ENCODE data around the gene PPFIA1. TPM values are rescaled to one million over a fixed set of nuclear protein-coding genes. Genes with fewer than 3 reads are reported as not detected.

PPFIA1 gene
- total RNA-seq, 5 donors from 2014 or later (not counting 1 experiment from before 2014, with no cell fraction given) = 41.0 to 50.7 (median 49.6) TPM

- ChIA-PET POLR2A (no interaction called here), CTCF (no interaction called here)
- Histone ChIP-seq H3K27ac (ENCODE audit: low read length) (no peak overlapping the region), H3K9me3 (no peaks in the 10 kb centered on the region), H3K36me3 (ENCODE audit: control insufficient read depth in 2 of 2, extremely low read depth in 1 of 2, insufficient read depth in 1 of 2, low read length in 1 of 2) (no peaks in the 10 kb centered on the region), H3K4me1 (ENCODE audit: control insufficient read depth in 1 of 2, extremely low read depth in 1 of 2, insufficient read depth in 2 of 2, low read length in 2 of 2) (peaks cover 3 to 22% of the 10 kb centered on the region in 2 experiments), H3K4me3 (ENCODE audit: control insufficient read depth in 1 of 2, extremely low read depth in 1 of 2, low read length in 1 of 2) (no peak overlapping the region), H3K27me3 (replicated peaks in 1 of 2; ENCODE audit: control insufficient read depth in 2 of 2, extremely low read depth in 1 of 2, insufficient read depth in 2 of 2, low read length in 1 of 2) (peaks cover 2 to 49% of the 10 kb centered on the region in 2 experiments)
- Mint-ChIP-seq H3K27ac (no peak overlapping the region), H3K36me3 (no peaks in the 10 kb centered on the region), H3K27me3 (peaks cover 11 to 20% of the 10 kb centered on the region in 2 donors), H3K4me3 (peak overlapping the region; percentile 26 to 90 (median 61)), H3K4me1 (peaks cover 12 to 16% (median 13%) of the 10 kb centered on the region in 3 donors), H3K9me3 (no peaks in the 10 kb centered on the region)
- DNase-seq (no peak), ATAC-seq (replicated peaks in 1 of 4) (no peak)
- WGBS (ENCODE audit: insufficient coverage) = 70% methylated on average over 15 of the region's 16 CpGs
Observed at GRCh38 chr11:70399681-70400112, 129.2 kb downstream of the PPFIA1 start.

DNA sequence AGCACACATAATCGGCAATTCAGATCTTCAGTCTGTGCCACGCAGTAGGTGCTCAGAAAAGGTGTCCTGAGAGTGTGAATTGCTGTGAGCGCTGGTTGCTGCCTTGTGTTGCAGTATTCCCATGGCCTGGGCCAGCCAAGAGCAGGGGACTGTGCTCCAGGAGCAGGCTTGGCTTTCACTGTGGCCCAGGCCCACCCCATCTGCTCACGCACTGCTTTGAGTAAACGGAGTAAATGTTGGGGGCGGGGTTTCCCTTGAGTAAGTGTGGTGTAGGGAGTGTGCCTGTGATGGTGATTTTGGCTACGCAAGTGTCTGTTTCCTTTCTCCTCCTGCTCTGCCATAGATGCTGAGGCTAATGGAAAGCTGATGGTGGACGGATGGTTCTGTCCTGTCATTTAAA is 130.2 kb downstream of the PPFIA1 start:
- peaks cover 12 to 16% (median 13%) of the 10 kb centered on the region in 3 donors for H3K4me1 Mint-ChIP-seq
- Histone ChIP-seq H3K9me3 (no peaks in the 10 kb centered on the region), H3K36me3 (ENCODE audit: control insufficient read depth in 2 of 2, extremely low read depth in 1 of 2, insufficient read depth in 1 of 2, low read length in 1 of 2) (no peaks in the 10 kb centered on the region), H3K4me1 (ENCODE audit: control insufficient read depth in 1 of 2, extremely low read depth in 1 of 2, insufficient read depth in 2 of 2, low read length in 2 of 2) (peaks cover 3 to 22% of the 10 kb centered on the region in 2 experiments), H3K27ac (ENCODE audit: low read length) (no peak overlapping the region), H3K4me3 (ENCODE audit: control insufficient read depth in 1 of 2, extremely low read depth in 1 of 2, low read length in 1 of 2) (no peak overlapping the region), H3K27me3 (replicated peaks in 1 of 2; ENCODE audit: control insufficient read depth in 2 of 2, extremely low read depth in 1 of 2, insufficient read depth in 2 of 2, low read length in 1 of 2) (peaks cover 0 to 39% of the 10 kb centered on the region in 2 experiments)
- no peak overlapping the region for H3K27ac Mint-ChIP-seq
- CTCF ChIA-PET = no interaction called here
- 81% methylated on average over 6 of the region's 8 CpGs for WGBS (ENCODE audit: insufficient coverage)
- no peaks in the 10 kb centered on the region for H3K36me3 Mint-ChIP-seq
- DNase-seq = no peak
- POLR2A ChIA-PET = no interaction called here
- no peak for ATAC-seq (replicated peaks in 1 of 4)
- H3K27me3 Mint-ChIP-seq = peaks cover 11 to 16% of the 10 kb centered on the region in 2 donors
- H3K4me3 Mint-ChIP-seq = no peak overlapping the region
- H3K9me3 Mint-ChIP-seq = no peaks in the 10 kb centered on the region

GRCh38 chr11:70402016-70402415 is 131.5 kb downstream of the PPFIA1 start:
- Mint-ChIP-seq H3K36me3 (no peaks in the 10 kb centered on the region), H3K9me3 (no peaks in the 10 kb centered on the region), H3K4me3 (no peak overlapping the region), H3K27me3 (peaks cover 10% of the 10 kb centered on the region in 2 donors), H3K27ac (no peak overlapping the region), H3K4me1 (peaks cover 12 to 16% (median 12%) of the 10 kb centered on the region in 3 donors)
- ATAC-seq (replicated peaks in 1 of 4) = no peak
- POLR2A ChIA-PET = no interaction called here
- H3K27me3 ChIP-seq (replicated peaks in 1 of 2; ENCODE audit: control insufficient read depth in 2 of 2, extremely low read depth in 1 of 2, insufficient read depth in 2 of 2, low read length in 1 of 2) = peaks cover 0 to 26% of the 10 kb centered on the region in 2 experiments
- H3K4me3 ChIP-seq (ENCODE audit: control insufficient read depth in 1 of 2, extremely low read depth in 1 of 2, low read length in 1 of 2) = no peak overlapping the region
- CTCF ChIA-PET = no interaction called here
- DNase-seq = no peak
- no peaks in the 10 kb centered on the region for H3K36me3 ChIP-seq (ENCODE audit: control insufficient read depth in 2 of 2, extremely low read depth in 1 of 2, insufficient read depth in 1 of 2, low read length in 1 of 2)
- 91% methylated on average over 4 of the region's 10 CpGs for WGBS (ENCODE audit: insufficient coverage)
- H3K9me3 ChIP-seq = no peaks in the 10 kb centered on the region
- no peak overlapping the region for H3K27ac ChIP-seq (ENCODE audit: low read length)
- H3K4me1 ChIP-seq (ENCODE audit: control insufficient read depth in 1 of 2, extremely low read depth in 1 of 2, insufficient read depth in 2 of 2, low read length in 2 of 2) = peaks cover 3 to 22% of the 10 kb centered on the region in 2 experiments

GRCh38 chr11:70402685-70403084 is 132.2 kb downstream of the PPFIA1 start:
- ChIA-PET CTCF (no interaction called here), POLR2A (no interaction called here)
- DNase-seq (no peak), ATAC-seq (replicated peaks in 1 of 4) (no peak)
- no peak overlapping the region for H3K4me3 Mint-ChIP-seq
- H3K27ac Mint-ChIP-seq = no peak overlapping the region
- no peak overlapping the region for H3K4me3 ChIP-seq (ENCODE audit: control insufficient read depth in 1 of 2, extremely low read depth in 1 of 2, low read length in 1 of 2)
- H3K36me3 Mint-ChIP-seq = no peaks in the 10 kb centered on the region
- peaks cover 5 to 9% (median 5%) of the 10 kb centered on the region in 3 donors for H3K4me1 Mint-ChIP-seq
- WGBS (ENCODE audit: insufficient coverage) = no CpG with 5 or more reads among the region's 1 CpG
- no peaks in the 10 kb centered on the region for H3K9me3 Mint-ChIP-seq
- peaks cover 0 to 22% of the 10 kb centered on the region in 2 experiments for H3K27me3 ChIP-seq (replicated peaks in 1 of 2; ENCODE audit: control insufficient read depth in 2 of 2, extremely low read depth in 1 of 2, insufficient read depth in 2 of 2, low read length in 1 of 2)
- H3K36me3 ChIP-seq (ENCODE audit: control insufficient read depth in 2 of 2, extremely low read depth in 1 of 2, insufficient read depth in 1 of 2, low read length in 1 of 2) = no peaks in the 10 kb centered on the region
- H3K9me3 ChIP-seq = no peaks in the 10 kb centered on the region
- H3K4me1 ChIP-seq (ENCODE audit: control insufficient read depth in 1 of 2, extremely low read depth in 1 of 2, insufficient read depth in 2 of 2, low read length in 2 of 2) = peaks cover 3 to 16% of the 10 kb centered on the region in 2 experiments
- H3K27me3 Mint-ChIP-seq = peaks cover 4 to 6% of the 10 kb centered on the region in 2 donors
- no peak overlapping the region for H3K27ac ChIP-seq (ENCODE audit: low read length)

DNA sequence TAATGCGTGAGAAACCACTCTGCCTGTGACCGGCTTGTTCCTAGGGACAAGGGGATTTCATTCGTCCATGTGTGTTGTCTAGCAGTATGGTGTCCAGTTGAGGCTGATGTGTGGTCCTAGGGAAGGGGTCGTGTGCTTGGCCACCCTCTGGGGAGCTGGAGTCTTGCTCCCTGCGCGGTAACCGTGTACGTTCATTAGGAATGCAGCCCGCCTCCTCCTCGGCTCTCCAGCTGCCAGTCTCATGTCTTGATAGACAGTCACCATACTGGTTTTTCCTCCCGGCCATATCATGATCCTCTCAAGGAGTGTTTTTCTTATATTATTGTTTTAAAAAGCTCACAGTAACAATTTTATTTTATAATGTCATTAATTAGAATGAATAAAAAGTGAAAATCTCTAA is 133.8 kb downstream of the PPFIA1 start:
- no peaks in the 10 kb centered on the region for H3K36me3 Mint-ChIP-seq

GRCh38 chr11:70405679-70406395 is 135.3 kb downstream of the PPFIA1 start:
- H3K27ac Mint-ChIP-seq = no peak overlapping the region
- Histone ChIP-seq H3K9me3 (no peaks in the 10 kb centered on the region), H3K27ac (ENCODE audit: low read length) (no peak overlapping the region), H3K36me3 (ENCODE audit: control insufficient read depth in 2 of 2, extremely low read depth in 1 of 2, insufficient read depth in 1 of 2, low read length in 1 of 2) (no peaks in the 10 kb centered on the region), H3K27me3 (replicated peaks in 1 of 2; ENCODE audit: control insufficient read depth in 2 of 2, extremely low read depth in 1 of 2, insufficient read depth in 2 of 2, low read length in 1 of 2) (peaks cover 0 to 14% of the 10 kb centered on the region in 2 experiments), H3K4me3 (ENCODE audit: control insufficient read depth in 1 of 2, extremely low read depth in 1 of 2, low read length in 1 of 2) (no peak overlapping the region), H3K4me1 (ENCODE audit: control insufficient read depth in 1 of 2, extremely low read depth in 1 of 2, insufficient read depth in 2 of 2, low read length in 2 of 2) (no peaks in the 10 kb centered on the region)
- no peaks in the 10 kb centered on the region for H3K36me3 Mint-ChIP-seq
- DNase-seq (no peak), ATAC-seq (replicated peaks in 1 of 4) (no peak)
- POLR2A ChIA-PET = interaction anchor here in 1 of 2 donors (0.7 kb wide), 1 partner anchor 652 kb away, joined by 3 read pairs; no protein-coding TSS in a partner anchor
- 97% methylated on average over 17 of the region's 20 CpGs for WGBS (ENCODE audit: insufficient coverage)
- H3K4me1 Mint-ChIP-seq = no peaks in the 10 kb centered on the region
- no peak overlapping the region for H3K4me3 Mint-ChIP-seq
- no peaks in the 10 kb centered on the region for H3K9me3 Mint-ChIP-seq
- CTCF ChIA-PET = no interaction called here
- H3K27me3 Mint-ChIP-seq = peaks cover 0 to 9% of the 10 kb centered on the region in 2 donors

More for the DNA sequence above, 133.8 kb downstream of the PPFIA1 start:
- ChIA-PET CTCF (interaction anchor here in 1 of 2 donors (0.5 kb wide), 1 partner anchor 111 kb away, joined by 4 read pairs; no protein-coding TSS in a partner anchor), POLR2A (no interaction called here)
- Histone ChIP-seq H3K27me3 (replicated peaks in 1 of 2; ENCODE audit: control insufficient read depth in 2 of 2, extremely low read depth in 1 of 2, insufficient read depth in 2 of 2, low read length in 1 of 2) (peaks cover 0 to 15% of the 10 kb centered on the region in 2 experiments), H3K36me3 (ENCODE audit: control insufficient read depth in 2 of 2, extremely low read depth in 1 of 2, insufficient read depth in 1 of 2, low read length in 1 of 2) (no peaks in the 10 kb centered on the region), H3K9me3 (no peaks in the 10 kb centered on the region), H3K4me3 (ENCODE audit: control insufficient read depth in 1 of 2, extremely low read depth in 1 of 2, low read length in 1 of 2) (no peak overlapping the region), H3K27ac (ENCODE audit: low read length) (no peak overlapping the region), H3K4me1 (ENCODE audit: control insufficient read depth in 1 of 2, extremely low read depth in 1 of 2, insufficient read depth in 2 of 2, low read length in 2 of 2) (peaks cover 0 to 3% of the 10 kb centered on the region in 2 experiments)
- no peak overlapping the region for H3K4me3 Mint-ChIP-seq
- no peak for ATAC-seq (replicated peaks in 1 of 4)
- DNase-seq = no peak
- no peak overlapping the region for H3K27ac Mint-ChIP-seq
- peaks cover 0 to 4% of the 10 kb centered on the region in 2 donors for H3K27me3 Mint-ChIP-seq
- no peaks in the 10 kb centered on the region for H3K9me3 Mint-ChIP-seq
- 88% methylated on average over 9 of the region's 11 CpGs for WGBS (ENCODE audit: insufficient coverage)
- H3K4me1 Mint-ChIP-seq = peaks cover 0 to 4% (median 1%) of the 10 kb centered on the region in 3 donors
